Measurements from ENCODE around the gene CBFA2T2.

GRCh38 chr20:33604084-33604990 is 114.4 kb downstream of the CBFA2T2 start:
- TF ChIP-seq CTCF (IDR thresholded peaks at IDR 0.05) (no peak), EP300 (IDR thresholded peaks at IDR 0.05) (no peak)
